ENCODE data around the gene SYP.

GRCh38 chrX:49155243-49155899 is 44.6 kb downstream of the SYP start:
- no peak for TF ChIP-seq CTCF (IDR thresholded peaks at IDR 0.05)
- peak; percentile 32 for TF ChIP-seq POLR2A (IDR thresholded peaks at IDR 0.05)

All from prostate gland (tissue), 2 donors.